ENCODE data around the gene SNN.

Gene SNN

GRCh38 chr16:11692651-11693050, 24.4 kb downstream of the SNN start:
- no peak overlapping the region for H3K4me3 ChIP-seq (ENCODE audit: low read length)
- peaks cover 49% of the 10 kb centered on the region for H3K4me1 ChIP-seq (ENCODE audit: control insufficient read depth, low read length)
- no peak overlapping the region for H3K4me2 ChIP-seq (ENCODE audit: low read length)
- no peaks in the 10 kb centered on the region for H3K9me3 ChIP-seq (ENCODE audit: control insufficient read depth, insufficient read depth, low read length)
- no peak for TF ChIP-seq CTCF (IDR thresholded peaks at IDR 0.05; ENCODE audit: low read depth, low read length, poor library complexity, severe bottlenecking)
- TF ChIP-seq EZH2phosphoT487 (IDR thresholded peaks at IDR 0.05; ENCODE audit: borderline replicate concordance, low read length) = no peak
- H4K20me1 ChIP-seq (ENCODE audit: control insufficient read depth, insufficient read depth, low read depth, low read length) = no peaks in the 10 kb centered on the region
- H3K36me3 ChIP-seq (ENCODE audit: control insufficient read depth, low read length) = peaks cover 78% of the 10 kb centered on the region
- no peaks in the 10 kb centered on the region for H3K9me2 ChIP-seq (replicated peaks; ENCODE audit: control insufficient read depth, low read length)
- H3K27me3 ChIP-seq (ENCODE audit: control insufficient read depth, low read length) = no peaks in the 10 kb centered on the region
- peaks cover 32% of the 10 kb centered on the region for H3F3A ChIP-seq (ENCODE audit: control insufficient read depth, insufficient read depth)
- H3K27ac ChIP-seq (ENCODE audit: low read depth, low read length) = no peak overlapping the region
- H3K79me2 ChIP-seq (ENCODE audit: control insufficient read depth, low read length) = peaks cover 31% of the 10 kb centered on the region

GRCh38 chr16:11696266-11697012, 28.2 kb downstream of the SNN start:
- Histone ChIP-seq H3K27me3 (ENCODE audit: control insufficient read depth, low read length) (no peaks in the 10 kb centered on the region), H3K79me2 (ENCODE audit: control insufficient read depth, low read length) (peaks cover 17% of the 10 kb centered on the region), H3K4me3 (ENCODE audit: low read length) (no peak overlapping the region), H3K4me2 (ENCODE audit: low read length) (no peak overlapping the region), H3K9me2 (replicated peaks; ENCODE audit: control insufficient read depth, low read length) (no peaks in the 10 kb centered on the region), H3K36me3 (ENCODE audit: control insufficient read depth, low read length) (peaks cover 79% of the 10 kb centered on the region), H3K27ac (ENCODE audit: low read depth, low read length) (no peak overlapping the region), H4K20me1 (ENCODE audit: control insufficient read depth, insufficient read depth, low read depth, low read length) (no peaks in the 10 kb centered on the region), H3K4me1 (ENCODE audit: control insufficient read depth, low read length) (peaks cover 11% of the 10 kb centered on the region), H3K9me3 (ENCODE audit: control insufficient read depth, insufficient read depth, low read length) (no peaks in the 10 kb centered on the region), H3F3A (ENCODE audit: control insufficient read depth, insufficient read depth) (0 out of 2 replicates have a peak, but pooled peaks cover 3% of the 10 kb centered on the region)
- TF ChIP-seq CTCF (IDR thresholded peaks at IDR 0.05; ENCODE audit: low read depth, low read length, poor library complexity, severe bottlenecking) (no peak), EZH2phosphoT487 (IDR thresholded peaks at IDR 0.05; ENCODE audit: borderline replicate concordance, low read length) (no peak)

- no peaks in the 10 kb centered on the region for H4K20me1 ChIP-seq (ENCODE audit: control insufficient read depth, insufficient read depth, low read depth, low read length)
- H3K27me3 ChIP-seq (ENCODE audit: control insufficient read depth, low read length) = no peaks in the 10 kb centered on the region
- H3K4me2 ChIP-seq (ENCODE audit: low read length) = no peak overlapping the region
- peaks cover 73% of the 10 kb centered on the region for H3K36me3 ChIP-seq (ENCODE audit: control insufficient read depth, low read length)
- H3K79me2 ChIP-seq (ENCODE audit: control insufficient read depth, low read length) = peaks cover 8% of the 10 kb centered on the region
- H3K9me3 ChIP-seq (ENCODE audit: control insufficient read depth, insufficient read depth, low read length) = no peaks in the 10 kb centered on the region
- H3K27ac ChIP-seq (ENCODE audit: low read depth, low read length) = no peak overlapping the region
- H3K4me1 ChIP-seq (ENCODE audit: control insufficient read depth, low read length) = peaks cover 2% of the 10 kb centered on the region
- H3F3A ChIP-seq (ENCODE audit: control insufficient read depth, insufficient read depth) = 0 out of 2 replicates have a peak, but pooled peaks cover 3% of the 10 kb centered on the region
- no peaks in the 10 kb centered on the region for H3K9me2 ChIP-seq (replicated peaks; ENCODE audit: control insufficient read depth, low read length)
- no peak overlapping the region for H3K4me3 ChIP-seq (ENCODE audit: low read length)
- TF ChIP-seq CTCF (IDR thresholded peaks at IDR 0.05; ENCODE audit: low read depth, low read length, poor library complexity, severe bottlenecking) = no peak
- no peak for TF ChIP-seq EZH2phosphoT487 (IDR thresholded peaks at IDR 0.05; ENCODE audit: borderline replicate concordance, low read length)
Observed at GRCh38 chr16:11697319-11697718, 29.1 kb downstream of the SNN start.

Data from DOHH2 (cell line).